Kidney glomerular epithelial cell (primary cell): ENCODE measurements around the gene NCKAP5.

ENCODE experiments used
- DNase-seq: peaks from one replicate; lab custom pipeline; 2025; lab: John Stamatoyannopoulos, UW

NCKAP5 gene

DNA sequence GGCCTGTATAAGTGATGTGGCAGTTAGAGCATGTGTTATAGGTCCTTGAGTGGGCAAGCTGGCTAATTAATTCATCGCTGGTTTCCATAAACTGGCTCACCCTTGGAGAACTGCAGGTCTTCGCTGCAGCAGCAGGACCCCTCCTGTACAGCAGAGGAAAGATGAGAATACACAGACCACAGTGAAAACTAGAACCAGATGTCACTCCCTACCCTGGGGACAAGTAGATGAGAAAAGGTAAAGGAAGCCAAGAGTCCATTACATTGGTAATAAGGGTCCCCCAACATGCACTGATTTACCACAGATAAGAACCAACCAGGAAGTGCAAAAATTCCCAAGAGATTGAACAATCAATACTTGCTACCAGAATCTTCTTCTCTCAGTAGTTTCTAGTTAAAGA lies 482.6 kb downstream of the NCKAP5 start:
- DNase-seq, result no peak

DNA sequence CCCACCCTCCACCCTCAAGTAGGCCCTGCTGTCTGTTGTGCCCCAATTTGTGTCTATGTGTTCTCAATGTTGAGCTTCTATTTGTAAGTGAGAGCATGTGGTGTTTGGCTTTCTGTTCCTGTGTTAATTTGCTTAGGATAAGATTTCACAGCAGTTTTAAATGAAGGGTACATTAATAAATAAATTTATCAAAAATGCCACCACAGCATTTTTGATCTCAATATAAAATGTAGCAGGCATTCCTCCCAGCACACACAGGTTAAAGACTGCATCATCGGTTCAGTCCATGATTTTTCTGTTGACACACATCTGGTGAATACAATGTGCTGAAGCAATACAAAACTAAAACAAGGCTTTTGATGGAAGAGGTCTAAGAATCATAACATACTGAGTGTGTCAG lies 486.2 kb downstream of the NCKAP5 start:
- DNase-seq, result no peak

DNA sequence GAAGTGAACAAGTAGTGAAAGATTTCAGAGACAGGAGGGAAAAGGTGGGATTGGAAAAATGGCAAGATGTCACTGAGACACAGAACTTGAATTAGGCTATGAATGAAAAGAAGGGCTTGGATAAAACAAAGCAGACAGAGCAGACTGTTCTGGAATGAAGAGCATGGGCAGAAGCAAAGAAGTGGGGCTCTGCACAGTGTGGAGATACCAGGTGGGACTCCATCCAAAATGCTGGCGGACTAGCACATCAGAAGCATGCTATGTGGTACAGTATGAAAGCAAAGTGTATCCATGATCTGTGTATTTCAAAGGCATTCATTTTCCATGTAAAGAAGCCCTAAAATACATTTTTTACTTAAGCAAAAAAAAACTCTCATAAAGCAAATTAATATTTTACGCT lies 487.4 kb downstream of the NCKAP5 start:
- DNase-seq, result no peak

GRCh38 chr2:133078667-133079411 lies 489.4 kb downstream of the NCKAP5 start:
- no peak for DNase-seq

- no peak for DNase-seq
Observed at GRCh38 chr2:133077269-133077822, 490.9 kb downstream of the NCKAP5 start.

DNA sequence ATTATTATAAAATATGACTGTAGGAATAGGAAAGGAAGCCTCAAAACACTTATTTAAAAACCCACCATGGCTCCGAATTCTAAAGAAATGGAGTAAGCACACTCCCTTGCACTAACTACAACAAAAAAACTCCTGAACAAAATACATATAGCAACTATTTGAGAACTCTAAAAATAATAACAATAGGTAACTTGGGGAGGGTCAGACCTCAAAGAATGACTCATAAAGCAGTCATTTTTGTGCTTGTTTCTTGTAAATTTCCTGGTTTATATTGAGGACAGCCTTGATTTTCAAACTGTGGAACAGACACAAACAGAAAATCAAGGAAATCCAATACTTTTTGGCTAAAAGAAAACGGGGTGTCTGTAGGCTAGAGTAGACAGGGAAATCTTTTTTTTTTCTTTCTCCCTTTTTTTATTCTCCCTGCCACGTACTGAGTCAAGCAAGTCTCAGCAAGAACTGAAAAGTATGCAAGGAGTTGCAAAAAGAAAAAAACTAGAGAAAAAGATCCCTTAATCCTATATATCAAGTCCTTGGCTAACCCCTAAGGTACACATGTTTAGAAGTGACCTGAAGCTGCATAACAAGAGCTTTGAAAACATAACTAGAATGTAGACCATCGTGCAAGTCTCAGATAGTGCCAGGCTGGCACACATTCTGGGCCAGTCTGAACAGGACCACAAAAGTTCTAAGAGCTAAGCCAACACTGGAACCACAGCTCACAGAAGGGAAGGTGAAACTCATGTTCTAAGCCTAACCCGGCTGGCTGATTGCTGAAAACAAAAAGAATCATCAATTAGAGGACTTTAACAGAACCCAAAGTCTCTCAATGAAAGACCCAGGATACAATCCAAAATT lies 495.2 kb downstream of the NCKAP5 start:
- DNase-seq, result no peak

DNA sequence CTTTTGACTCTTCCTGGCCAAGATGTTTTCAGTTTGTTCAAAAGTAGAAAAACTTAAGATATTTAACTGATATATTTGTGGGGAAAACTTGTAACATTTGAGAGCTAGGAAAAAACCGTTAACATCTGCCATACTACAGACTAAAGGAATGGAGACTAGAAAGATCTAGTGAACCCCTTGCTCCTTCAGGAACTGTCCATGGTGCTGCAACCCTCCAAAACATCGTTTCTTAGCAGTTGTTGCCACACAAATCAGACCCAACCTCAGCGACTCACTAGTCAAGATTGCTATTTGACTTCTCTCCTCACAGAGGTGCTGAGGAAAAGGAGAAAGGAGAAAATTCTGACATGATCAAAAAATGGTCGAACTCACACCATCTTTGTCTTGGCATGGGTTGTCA lies 504.5 kb downstream of the NCKAP5 start:
- DNase-seq, result peak; percentile 11

- DNase-seq, result peak; percentile 10
Observed at GRCh38 chr2:133062931-133063665, 505.2 kb downstream of the NCKAP5 start.

- DNase-seq, result no peak
Observed at GRCh38 chr2:133061874-133062593, 506.2 kb downstream of the NCKAP5 start.

- no peak for DNase-seq
Observed at GRCh38 chr2:133054297-133054696, 514.0 kb downstream of the NCKAP5 start.

DNA sequence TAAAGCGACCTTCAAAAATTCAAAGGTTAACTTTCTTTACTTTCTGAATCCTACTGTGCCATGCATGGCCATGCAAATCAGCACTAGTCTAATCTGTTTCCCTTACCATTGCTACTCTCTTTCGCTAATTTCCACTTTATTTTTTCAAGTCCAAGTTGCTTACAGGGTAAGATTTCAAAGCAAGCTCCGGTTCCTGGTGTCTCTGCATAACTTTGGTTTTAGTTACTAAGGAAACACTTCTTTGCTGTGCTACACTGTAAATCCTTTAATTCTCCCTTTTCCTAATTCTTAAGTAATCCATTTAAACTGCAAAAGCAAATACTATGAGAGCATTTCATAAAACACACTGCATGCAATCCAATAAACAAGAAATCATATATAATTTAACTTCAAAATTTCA lies 514.7 kb downstream of the NCKAP5 start:
- no peak for DNase-seq

GRCh38 chr2:133045787-133046186 lies 522.5 kb downstream of the NCKAP5 start:
- DNase-seq, result no peak

DNA sequence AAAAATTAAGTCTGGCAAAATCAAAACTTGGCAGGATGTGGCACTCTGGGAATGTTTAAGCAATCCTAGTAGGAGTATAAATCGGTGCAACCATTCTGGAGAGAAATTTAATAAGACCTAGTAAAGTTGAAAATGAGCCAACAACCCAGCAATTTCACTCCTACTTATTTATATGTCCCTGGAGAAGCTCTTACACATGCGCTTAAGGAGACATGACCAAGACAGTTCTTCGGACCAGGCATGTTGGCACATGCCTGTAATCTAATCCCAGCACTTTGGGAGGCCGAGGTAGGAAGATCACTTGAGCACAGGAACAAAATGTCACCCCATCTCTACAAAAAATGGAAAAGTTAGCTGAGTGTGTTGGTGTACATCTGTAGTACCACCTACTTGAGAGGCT lies 523.7 kb downstream of the NCKAP5 start:
- no peak for DNase-seq

GRCh38 chr2:133040170-133040569 lies 528.1 kb downstream of the NCKAP5 start:
- DNase-seq, result no peak

- no peak for DNase-seq
Observed at GRCh38 chr2:133039531-133039930, 528.7 kb downstream of the NCKAP5 start.

- DNase-seq, result peak; percentile 8
Observed at GRCh38 chr2:133026536-133027177, 541.6 kb downstream of the NCKAP5 start.

DNA sequence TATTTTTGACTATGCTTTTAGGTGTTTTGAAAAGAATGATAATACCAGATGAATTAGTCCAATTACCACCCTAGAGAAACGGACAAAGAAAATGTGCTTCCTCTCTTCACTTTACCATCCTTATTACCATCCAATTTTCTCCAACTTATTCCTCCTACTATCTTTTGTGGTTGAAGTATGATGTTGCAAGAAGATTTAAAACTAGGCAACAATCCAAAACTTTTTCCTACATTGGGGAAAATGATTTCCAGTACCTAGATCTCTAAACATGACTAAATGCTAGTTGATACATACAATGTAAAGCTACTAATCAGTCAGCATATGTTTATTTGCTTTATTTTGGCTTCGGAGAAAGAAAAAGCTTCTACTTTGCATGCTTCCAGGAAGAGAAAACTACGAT lies 543.3 kb downstream of the NCKAP5 start:
- no peak for DNase-seq

DNA sequence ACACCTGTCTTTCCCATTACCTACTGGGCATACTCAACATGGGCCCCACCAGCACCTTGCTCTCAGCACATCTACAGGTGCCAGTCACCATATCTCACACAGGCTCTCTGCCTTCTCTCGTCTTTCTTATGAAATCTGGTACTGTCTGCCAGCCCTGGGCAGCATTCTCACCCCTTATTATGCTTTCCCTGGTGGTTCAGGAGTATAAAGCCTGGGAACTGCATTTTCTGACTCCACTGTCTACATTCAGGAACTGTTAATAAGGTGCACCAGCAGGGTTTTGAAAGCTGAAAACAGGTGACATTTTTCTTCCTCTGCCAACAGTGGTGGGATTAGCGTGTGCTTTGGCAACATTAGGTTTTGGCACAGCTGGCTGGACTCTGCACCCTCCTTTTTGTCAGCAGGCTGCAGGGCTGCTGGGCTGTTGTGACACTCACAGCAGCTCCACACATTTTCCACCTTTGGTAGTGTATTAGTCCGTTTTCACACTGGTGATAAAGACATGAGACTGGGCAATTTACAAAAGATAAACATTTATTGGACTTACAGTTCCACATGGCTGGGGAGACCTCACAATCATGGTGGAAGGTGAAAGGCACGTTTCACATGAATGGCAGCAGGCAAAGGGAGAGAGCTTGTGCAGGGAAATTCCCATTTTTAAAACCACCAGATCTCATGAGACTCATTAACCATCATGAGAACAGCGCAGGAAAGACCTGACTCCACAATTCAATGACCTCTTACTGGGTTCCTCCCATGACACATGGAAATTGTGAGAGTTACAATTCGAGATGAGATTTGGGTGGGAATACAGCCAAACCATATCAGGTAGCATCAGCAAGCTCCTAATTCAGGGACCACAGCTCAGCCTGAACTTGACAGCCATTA lies 555.2 kb downstream of the NCKAP5 start:
- DNase-seq, result peak; percentile 17

DNA sequence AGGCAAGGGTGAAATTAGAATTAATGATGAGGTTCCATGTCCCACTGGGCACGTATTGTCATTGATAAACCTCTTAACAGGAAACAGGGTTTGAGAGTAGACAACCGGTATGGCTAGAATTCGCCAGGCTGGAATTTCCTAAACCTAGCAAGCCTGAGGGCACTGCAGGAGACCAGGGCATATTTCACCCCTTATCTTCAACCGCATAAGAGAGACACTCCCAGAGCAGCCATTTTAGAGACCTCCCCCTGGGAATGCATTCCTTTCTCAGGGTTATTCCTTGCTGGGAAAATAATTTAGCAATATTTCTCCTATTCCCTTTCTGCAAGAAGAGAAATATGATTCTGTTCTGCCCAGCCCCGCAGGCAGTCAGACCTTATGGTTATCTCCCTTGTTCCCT lies 563.6 kb downstream of the NCKAP5 start:
- DNase-seq, result no peak

DNA sequence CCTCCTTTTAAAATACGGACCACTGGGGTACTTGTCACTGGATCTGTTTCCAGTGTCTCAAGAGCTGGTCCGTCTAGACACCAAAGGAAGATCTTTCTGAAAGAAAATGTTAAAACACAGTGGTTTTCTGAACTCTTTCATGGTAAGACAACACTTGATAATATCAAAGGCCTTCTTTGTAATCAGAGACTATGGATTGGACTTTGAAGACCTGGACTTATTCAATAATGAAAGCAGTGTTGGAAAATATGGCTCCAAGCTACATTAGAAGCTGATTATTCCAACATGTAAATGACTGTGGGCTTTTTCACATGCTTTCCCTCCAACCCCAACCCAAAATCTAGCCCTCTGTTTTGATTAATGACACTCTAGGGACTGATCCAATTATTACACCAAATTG lies 568.8 kb downstream of the NCKAP5 start:
- no peak for DNase-seq
